GM23248 (cell line): ENCODE data around the gene SPACA7.

Experiments used
- EZH2 ChIP-seq: fragments of 200-600 bp; sonication (generic); IDR thresholded peaks from 2 replicates; pipeline ENCODE4 v1.6.1; 2018; ENCODE audit warnings: antibody characterized with exemption, mild to moderate bottlenecking; ENCODE audit not compliant: insufficient read depth, poor library complexity, severe bottlenecking
- EZH2phosphoT487 ChIP-seq: fragments of 200-600 bp; sonication (generic); IDR thresholded peaks from 2 replicates; pipeline ENCODE4 v1.6.1; 2018; ENCODE audit warnings: antibody characterized with exemption, moderate library complexity, mild to moderate bottlenecking, low read depth; ENCODE audit not compliant: insufficient read depth

DNA sequence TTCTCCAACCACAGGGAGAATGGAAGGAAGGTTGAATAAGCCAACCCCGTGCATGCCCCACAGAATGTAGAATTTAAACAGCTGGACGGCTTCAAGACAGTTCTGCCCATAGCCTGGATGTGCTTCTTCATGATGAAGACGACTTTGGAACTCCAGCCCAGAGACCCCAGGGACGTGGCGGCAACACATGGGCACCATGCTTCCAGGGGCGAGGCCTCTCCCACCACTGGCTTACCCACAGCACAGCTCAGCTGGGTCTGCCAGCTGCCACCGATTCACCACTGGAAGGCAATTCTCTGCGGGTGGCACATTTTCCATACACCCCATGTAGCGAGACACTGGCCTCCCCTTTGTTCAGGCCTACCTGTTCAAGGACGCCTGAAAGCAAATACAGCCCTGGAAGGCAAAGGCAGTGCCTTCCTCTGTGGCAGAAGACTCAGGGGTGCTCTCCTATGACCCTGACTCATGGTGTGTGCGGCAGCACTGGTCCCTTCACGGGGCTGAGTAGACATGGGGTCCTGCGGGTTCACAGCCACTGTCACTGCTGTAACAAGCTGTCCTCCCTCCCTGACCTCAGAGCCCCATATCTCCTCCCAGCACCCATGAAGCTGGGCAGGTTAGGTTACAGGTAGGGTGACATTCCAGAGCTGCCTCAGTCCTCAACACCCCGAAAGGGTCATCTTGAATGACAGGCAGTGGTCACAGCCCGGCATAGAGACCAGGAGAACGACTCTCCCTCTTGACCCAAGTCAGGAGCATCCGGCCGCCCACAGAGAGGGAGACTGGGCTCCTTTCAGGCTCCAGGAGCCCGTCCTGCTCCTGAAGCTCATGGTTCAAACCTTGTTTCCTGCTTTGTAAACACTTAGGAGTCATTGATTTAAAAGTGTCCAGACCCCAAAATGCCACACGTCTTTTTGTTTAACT, 72.7 kb downstream of the SPACA7 start:
- TF ChIP-seq EZH2 (no peak), EZH2phosphoT487 (no peak)
